Subcutaneous abdominal adipose tissue (tissue), 5 donors: ENCODE measurements around the gene BHLHE40.

Experiments used
- H3K27ac ChIP-seq: one replicate; pipeline ENCODE4 v1.7.0; 2013; ENCODE audit warnings: low read depth, mild to moderate bottlenecking, inconsistent platforms, low read length, moderate library complexity
- H3K27me3 ChIP-seq, 5 donors: one replicate each; pipeline ENCODE4 v1.7.0; 2013; ENCODE audit warnings: low read length in 5 of 5, inconsistent platforms in 1 of 5; ENCODE audit not compliant: control insufficient read depth in 5 of 5, insufficient read depth in 4 of 5
- H3K36me3 ChIP-seq, 5 donors: one replicate each; pipeline ENCODE4 v1.7.0; 2013; ENCODE audit warnings: low read length in 5 of 5; ENCODE audit not compliant: control insufficient read depth in 5 of 5, insufficient read depth in 5 of 5
- H3K4me1 ChIP-seq, 5 donors: one replicate each; pipeline ENCODE4 v1.7.0; 2013; ENCODE audit warnings: low read length in 5 of 5, mild to moderate bottlenecking in 3 of 5, moderate library complexity in 1 of 5; ENCODE audit not compliant: control insufficient read depth in 5 of 5, insufficient read depth in 5 of 5
- H3K4me3 ChIP-seq, 5 donors: one replicate each; pipeline ENCODE4 v1.7.0; 2013; ENCODE audit warnings: low read length in 5 of 5, low read depth in 1 of 5
- H3K9ac ChIP-seq, 5 donors: one replicate each; pipeline ENCODE4 v1.7.0; 2013; ENCODE audit warnings: low read length in 5 of 5, mild to moderate bottlenecking in 4 of 5, moderate library complexity in 3 of 5
- H3K9me3 ChIP-seq, 5 donors: one replicate each; pipeline ENCODE4 v1.7.0; 2013; ENCODE audit warnings: low read length in 5 of 5; ENCODE audit not compliant: control insufficient read depth in 5 of 5
- donor health status: healthy.
- donor health status: healthy.
- donor health status: healthy.
- donor health status: healthy.
- donor health status: healthy.

BHLHE40 gene

GRCh38 chr3:5029715-5030114 lies 50.5 kb downstream of the BHLHE40 start:
- H3K27me3 ChIP-seq: peaks cover 0 to 3% (median 0%) of the 10 kb centered on the region in 5 donors
- H3K4me3 ChIP-seq: no peak overlapping the region
- H3K9me3 ChIP-seq: no peaks in the 10 kb centered on the region
- H3K4me1 ChIP-seq: peaks cover 4 to 9% (median 7%) of the 10 kb centered on the region in 5 donors
- H3K27ac ChIP-seq: no peak overlapping the region
- no peak overlapping the region for H3K9ac ChIP-seq
- H3K36me3 ChIP-seq: no peaks in the 10 kb centered on the region

- no peak overlapping the region for H3K27ac ChIP-seq
- no peak overlapping the region for H3K9ac ChIP-seq
Observed at GRCh38 chr3:5030152-5030551, 50.9 kb downstream of the BHLHE40 start.

GRCh38 chr3:5032844-5033243 lies 53.6 kb downstream of the BHLHE40 start:
- Histone ChIP-seq H3K27ac (no peak overlapping the region), H3K4me1 (no peaks in the 10 kb centered on the region), H3K9ac (no peak overlapping the region), H3K27me3 (no peaks in the 10 kb centered on the region), H3K4me3 (no peak overlapping the region), H3K36me3 (no peaks in the 10 kb centered on the region), H3K9me3 (no peaks in the 10 kb centered on the region)

More at GRCh38 chr3:5030152-5030551, 50.9 kb downstream of the BHLHE40 start:
- Histone ChIP-seq H3K9me3 (no peaks in the 10 kb centered on the region), H3K36me3 (no peaks in the 10 kb centered on the region), H3K27me3 (peaks cover 0 to 3% (median 0%) of the 10 kb centered on the region in 5 donors), H3K4me3 (no peak overlapping the region), H3K4me1 (peaks cover 4 to 9% (median 7%) of the 10 kb centered on the region in 5 donors)
